ENCODE data around the gene ZBTB16. TPM values are rescaled to one million over a fixed set of nuclear protein-coding genes. Genes with fewer than 3 reads are reported as not detected.

ZBTB16 gene
- total and polyA plus RNA-seq, 2 of the 4 experiments (the other 2 are of a cell fraction), result not detected

DNA sequence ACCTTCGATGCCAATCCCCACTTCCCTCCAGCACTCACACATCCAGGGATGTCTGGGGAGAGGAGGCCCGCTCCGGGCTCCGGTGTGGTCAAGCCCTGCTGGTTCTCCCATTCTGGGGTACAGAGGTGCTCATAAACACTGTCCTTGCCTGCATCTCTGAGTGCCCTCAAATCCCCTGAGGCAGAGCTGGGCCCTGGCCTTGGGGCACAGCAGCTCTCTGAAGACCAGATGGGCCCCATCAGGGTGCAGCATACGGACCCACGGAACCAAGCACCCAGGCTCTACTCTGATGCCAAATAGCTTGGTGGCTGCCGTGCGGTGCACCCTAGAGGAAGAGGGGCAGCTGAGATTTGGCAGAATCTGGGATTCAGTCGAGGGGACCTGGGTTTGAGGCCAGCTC, 201.0 kb downstream of the ZBTB16 start:
- POLR2A ChIA-PET (ENCODE audit: unreplicated experiment), result no interaction called here
- Histone ChIP-seq H2BK5ac (ENCODE audit: low read depth, low read length, poor library complexity, severe bottlenecking) (no peak overlapping the region), H3K56ac (ENCODE audit: extremely low read depth, insufficient read depth, low read length) (no peak overlapping the region), H2BK15ac (ENCODE audit: low read depth, low read length) (no peak overlapping the region), H3K4me2 (ENCODE audit: low read depth, low read length) (no peak overlapping the region), H2AK5ac (ENCODE audit: low read depth, low read length) (no peak overlapping the region), H3K4ac (ENCODE audit: low read depth, low read length) (no peak overlapping the region), H3K23ac (ENCODE audit: low read depth, low read length) (no peak overlapping the region), H3K9me1 (ENCODE audit: insufficient read depth, low read length) (no peaks in the 10 kb centered on the region), H3K4me1 (ENCODE audit: control insufficient read depth, insufficient read depth, low read length) (no peaks in the 10 kb centered on the region), H3K14ac (replicated peaks; ENCODE audit: low read depth, low read length) (no peak overlapping the region), H4K91ac (ENCODE audit: insufficient read depth, low read depth, low read length) (no peak overlapping the region), H3K4me3 (ENCODE audit: insufficient read depth, low read depth, low read length) (no peak overlapping the region), H4K5ac (ENCODE audit: low read depth, low read length) (no peak overlapping the region), H2AFZ (replicated peaks; ENCODE audit: low read length, poor library complexity) (no peak overlapping the region), H2BK120ac (ENCODE audit: low read depth, low read length) (no peak overlapping the region), H2AK9ac (replicated peaks; ENCODE audit: low read depth, low read length, poor library complexity) (no peak overlapping the region), H3K9me3 (ENCODE audit: control insufficient read depth, insufficient read depth, low read length) (no peaks in the 10 kb centered on the region), H3K18ac (ENCODE audit: low read depth, low read length) (no peak overlapping the region), H4K20me1 (ENCODE audit: insufficient read depth, low read length) (no peaks in the 10 kb centered on the region), H3K79me1 (ENCODE audit: low read depth in 1 of 2, low read length in 2 of 2) (no peaks in the 10 kb centered on the region), H3K9ac (ENCODE audit: low read depth, low read length) (no peak overlapping the region), H3K36me3 (ENCODE audit: control insufficient read depth, insufficient read depth, low read length) (no peaks in the 10 kb centered on the region), H2BK20ac (ENCODE audit: low read depth, low read length) (no peak overlapping the region), H3K27ac (ENCODE audit: insufficient read depth, low read length) (no peak overlapping the region), H4K8ac (ENCODE audit: low read depth in 2 of 2, low read length in 2 of 2) (no peak overlapping the region), H3K27me3 (ENCODE audit: control insufficient read depth, insufficient read depth, low read length) (peaks cover 49% of the 10 kb centered on the region)
- WGBS, 2 experiments (ENCODE audit: extremely low coverage in 2 of 2, insufficient read length in 1 of 2), result 25% methylated on average over 2 of the region's 9 CpGs; no CpG with 5 or more reads in 1 of the 2 experiments
- in situ Hi-C loops (cut with MboI; ENCODE audit: low sequenced_read_pairs) (loop anchor here (5.0 kb wide), 2 partner anchors 223 to 363 kb away; no protein-coding TSS in a partner anchor), intact Hi-C loops (cut with micrococcal nuclease) (loop anchor here (5.0 kb wide), 2 partner anchors 98 to 953 kb away; no protein-coding TSS in a partner anchor), dilution Hi-C loops (cut with HindIII; ENCODE audit: low sequenced_read_pairs, unreplicated experiment) (no loop called here)
- CTCF ChIA-PET, result interaction anchor here (0.6 to 4.5 kb wide), 14 partner anchors 9 to 524 kb away, joined by 3 to 43 read pairs (median 4); no protein-coding TSS in a partner anchor
- BruUV-seq (replicated peaks), result no TSS peak
- no peak for TF ChIP-seq RCOR1 (IDR thresholded peaks at IDR 0.05; ENCODE audit: insufficient replicate concordance, low read length)
- no peak for TF ChIP-seq ELK1 (IDR thresholded peaks at IDR 0.05; ENCODE audit: borderline replicate concordance, low read depth, low read length)
- TF ChIP-seq RAD21 (IDR thresholded peaks at IDR 0.05; ENCODE audit: low read length), result no peak
- no peak for DNase-seq
- ATAC-seq (ENCODE audit: low read depth), result no peak

Data from IMR-90 (cell line).